Endothelial cell of umbilical vein (primary cell): ENCODE measurements around the gene MAP2K4. TPM values are rescaled to one million over a fixed set of nuclear protein-coding genes. Genes with fewer than 3 reads are reported as not detected.

Experiments used
- BruUV-seq: library from RNA; stranded (reverse); fragments of 400-500 nt; replicated peaks from 2 replicates; lab custom pipeline; 2021; lab: Mats Ljungman, UMichigan
- CTCF ChIA-PET: fragments of 300-600, 350-600 bp; sonication (Branson Sonifier 250); formaldehyde crosslinking; loops from one replicate; lab custom pipeline; 2021; ENCODE audit warnings: antibody characterized with exemption, inconsistent platforms; lab: Charles Lee
- POLR2A ChIA-PET: fragments of 300-600, 350-600 bp; sonication (Branson Sonifier 250); formaldehyde crosslinking; loops from one replicate; lab custom pipeline; 2021; ENCODE audit warnings: antibody characterized with exemption, inconsistent platforms; lab: Charles Lee
- DNase-seq: peaks from one replicate; pipeline ENCODE4 v3.0.0-alpha.2; 2011; ENCODE audit warnings: low read depth, low spot score
- FAIRE-seq: peaks from 2 replicates; lab custom pipeline; 2011; peaks lifted over from hg19 to GRCh38; lab: Jason Lieb, UNC
- H2AFZ ChIP-seq: 2 replicates; pipeline ENCODE4 v1.6.0; 2012; ENCODE audit warnings: low read depth, low read length, control low read depth, inconsistent platforms
- H3K27ac ChIP-seq: 2 replicates; pipeline ENCODE4 v1.5.1; 2011; ENCODE audit warnings: low read depth, mild to moderate bottlenecking, control low read depth, low read length, moderate library complexity; ENCODE audit not compliant: insufficient read depth
- H3K27me3 ChIP-seq, 2 experiments: 2 replicates each; pipeline versions ENCODE4 v1.6.0 to v1.6.1; 2011; ENCODE audit warnings: low read length in 2 of 2, mixed read lengths in 1 of 2; ENCODE audit not compliant: control insufficient read depth in 2 of 2, insufficient read depth in 2 of 2
- H3K36me3 ChIP-seq, 2 experiments: 2 replicates in 1 of 2; 3 replicates in 1 of 2; pipeline ENCODE4 v1.5.1; 2011; ENCODE audit warnings: low read length in 2 of 2, mild to moderate bottlenecking in 1 of 2, moderate library complexity in 1 of 2; ENCODE audit not compliant: control insufficient read depth in 2 of 2, insufficient read depth in 2 of 2; ENCODE audit errors: extremely low read depth in 1 of 2
- H3K4me1 ChIP-seq: 3 replicates; pipeline ENCODE4 v1.5.1; 2011; ENCODE audit warnings: mild to moderate bottlenecking, low read length; ENCODE audit not compliant: control insufficient read depth, insufficient read depth; ENCODE audit errors: extremely low read depth
- H3K4me2 ChIP-seq: 2 replicates; pipeline ENCODE4 v1.6.1; 2011; ENCODE audit warnings: low read length, control low read depth, mixed read lengths; ENCODE audit not compliant: insufficient read depth
- H3K4me3 ChIP-seq, 3 experiments: fragments of 200-600 bp in 1 of 3; sonication (generic), shearing (Covaris generic) in 1 of 3; replicated peaks in 1 of 3; 2 replicates each; pipeline ENCODE4 v1.5.1; 2011 to 2016; ENCODE audit warnings: control low read depth in 3 of 3, low read length in 3 of 3, mild to moderate bottlenecking in 2 of 3, inconsistent platforms in 1 of 3, low read depth in 1 of 3, moderate library complexity in 1 of 3; ENCODE audit not compliant: insufficient read depth in 1 of 3
- H3K79me2 ChIP-seq: 2 replicates; pipeline ENCODE4 v1.6.0; 2012; ENCODE audit warnings: low read length, inconsistent platforms; ENCODE audit not compliant: control insufficient read depth, insufficient read depth
- H3K9ac ChIP-seq: replicated peaks from 2 replicates; pipeline ENCODE3; 2011; ENCODE audit warnings: low read length, control low read depth; ENCODE audit not compliant: insufficient read depth; ENCODE audit errors: extremely low read depth
- H3K9me1 ChIP-seq: replicated peaks from 3 replicates; pipeline ENCODE4 v1.6.0; 2011; ENCODE audit warnings: mild to moderate bottlenecking, low read length; ENCODE audit not compliant: control insufficient read depth, insufficient read depth; ENCODE audit errors: extremely low read depth
- H3K9me3 ChIP-seq: replicated peaks from 2 replicates; pipeline ENCODE4 v1.5.1; 2012; ENCODE audit warnings: low read length, inconsistent platforms; ENCODE audit not compliant: control insufficient read depth, insufficient read depth
- H4K20me1 ChIP-seq: replicated peaks from 2 replicates; pipeline ENCODE3; 2011; ENCODE audit warnings: mild to moderate bottlenecking, low read length; ENCODE audit not compliant: control insufficient read depth, insufficient read depth; ENCODE audit errors: extremely low read depth
- CTCF ChIP-seq, 2 donors: IDR thresholded peaks; 1 replicate in 1 of 2; 2 replicates in 1 of 2; pipeline ENCODE4 v1.5.1; 2011; ENCODE audit warnings: low read length in 2 of 2, mild to moderate bottlenecking in 2 of 2, moderate library complexity in 2 of 2, control low read depth in 1 of 2, inconsistent platforms in 1 of 2, low read depth in 1 of 2; ENCODE audit not compliant: insufficient read depth in 1 of 2; ENCODE audit errors: extremely low read depth in 1 of 2
- EZH2 ChIP-seq: IDR thresholded peaks from 2 replicates; pipeline ENCODE4 v1.6.1; 2012; ENCODE audit warnings: borderline replicate concordance, low read depth, mild to moderate bottlenecking, moderate library complexity, low read length, inconsistent platforms; ENCODE audit not compliant: severe bottlenecking
- FOS ChIP-seq: IDR thresholded peaks from 2 replicates; pipeline ENCODE4 v1.6.1; 2011; ENCODE audit warnings: mild to moderate bottlenecking, low read length, moderate library complexity, borderline replicate concordance; ENCODE audit not compliant: insufficient read depth
- GATA2 ChIP-seq: IDR thresholded peaks from 2 replicates; pipeline ENCODE4 v1.7.0; 2011; ENCODE audit warnings: low read depth, mild to moderate bottlenecking, moderate library complexity, mixed read lengths, low read length; ENCODE audit not compliant: insufficient read length, insufficient read depth
- JUN ChIP-seq: IDR thresholded peaks from 2 replicates; pipeline ENCODE4 v1.6.1; 2011; ENCODE audit warnings: borderline replicate concordance, low read depth; ENCODE audit not compliant: insufficient read length, insufficient read depth
- MAX ChIP-seq: IDR thresholded peaks from 2 replicates; pipeline ENCODE4 v1.6.1; 2011; ENCODE audit not compliant: insufficient read depth, insufficient read length
- MYC ChIP-seq: IDR thresholded peaks from one replicate; pipeline ENCODE4 v1.6.1; 2011; ENCODE audit warnings: mild to moderate bottlenecking, low read depth, low read length
- POLR2A ChIP-seq: IDR thresholded peaks from 2 replicates; pipeline ENCODE4 v1.6.1; 2012; ENCODE audit warnings: low read depth, mild to moderate bottlenecking, control low read depth, low read length
- POLR2AphosphoS5 ChIP-seq: IDR thresholded peaks from 2 replicates; pipeline ENCODE4 v1.6.1; 2012; ENCODE audit warnings: low read depth, mild to moderate bottlenecking, control low read depth, low read length, moderate library complexity; ENCODE audit not compliant: insufficient read depth
- dilution Hi-C: fragments of 300-500 bp; cut with MboI; formaldehyde crosslinking; loops from one replicate; pipeline ENCODE4 v1.15.0; 2019; ENCODE audit warnings: low sequenced_read_pairs; ENCODE audit not compliant: extremely low pct_ligation_motif_present
- intact Hi-C: fragments of 100-400 bp; cut with micrococcal nuclease; formaldehyde crosslinking; loops from one replicate; pipeline ENCODE4 v1.10.0; 2022
- polyA plus RNA-seq, 4 experiments: library from polyadenylated mRNA; depleted of rRNA in 3 of 4; stranded (reverse) in 3 of 4; unstranded in 1 of 4; fragments of >200 nt; gene quantifications; 2 replicates each; pipeline versions ENCODE4 v1.2.1 to v1.2.3, GENCODE V29; 2011 to 2012; ENCODE audit warnings: missing spikeins in 1 of 4
- total RNA-seq: library from RNA; stranded (reverse); gene quantifications from 2 replicates; pipeline ENCODE4 v1.2.3, GENCODE V29; 2021

Gene MAP2K4
- total and polyA plus RNA-seq, 2 donors (not counting 3 experiments of a cell fraction or from before 2014, with no cell fraction given), result 8.6 to 17.5 TPM

GRCh38 chr17:12074346-12074745 lies 53.7 kb downstream of the MAP2K4 start:
- no TSS peak for BruUV-seq

More at GRCh38 chr17:12074346-12074745, 53.7 kb downstream of the MAP2K4 start:
- Histone ChIP-seq H4K20me1 (peaks cover 2% of the 10 kb centered on the region), H3K36me3 (peaks cover 0 to 6% of the 10 kb centered on the region in 2 experiments), H3K4me3 (no peak overlapping the region), H3K9ac (no peak overlapping the region), H2AFZ (no peak overlapping the region), H3K27me3 (no peaks in the 10 kb centered on the region), H3K4me2 (no peak overlapping the region), H3K79me2 (no peaks in the 10 kb centered on the region), H3K9me1 (no peaks in the 10 kb centered on the region), H3K4me1 (no peaks in the 10 kb centered on the region), H3K9me3 (no peaks in the 10 kb centered on the region), H3K27ac (no peak overlapping the region)
- dilution Hi-C loops, result no loop called here
- no peak for TF ChIP-seq POLR2A
- TF ChIP-seq MAX, result no peak
- no peak for TF ChIP-seq JUN
- TF ChIP-seq POLR2AphosphoS5, result no peak
- no peak for TF ChIP-seq CTCF (IDR thresholded peaks at IDR 0.05; ENCODE audit: extremely low read depth in 1 of 2, insufficient read depth in 1 of 2, low read depth in 1 of 2, low read length in 2 of 2)
- no peak for TF ChIP-seq GATA2
- TF ChIP-seq EZH2, result no peak
- TF ChIP-seq MYC, result no peak
- TF ChIP-seq FOS, result no peak
- DNase-seq, result no peak
- FAIRE-seq, result no peak
- ChIA-PET CTCF (no interaction called here), POLR2A (no interaction called here)
- intact Hi-C loops, result no loop called here
